Gastrocnemius medialis (tissue), 4 donors: ENCODE data around the gene BLMH. TPM values are rescaled to one million over a fixed set of nuclear protein-coding genes. Genes with fewer than 3 reads are reported as not detected.

Experiments
- ATAC-seq, 2 donors: fragments of 150-250 bp; one replicate each; pipeline ENCODE4 v1.9.1; 2016
- DNase-seq, 2 donors: peaks; one replicate each; pipeline ENCODE4 v3.0.0-alpha.2; 2019
- H3K27ac ChIP-seq, 4 donors: fragments of 200-600 bp; sonication (generic); 1 replicate in 1 of 4; 2 replicates in 3 of 4; pipeline ENCODE4 v1.5.1; 2016 to 2018; ENCODE audit warnings: mild to moderate bottlenecking in 2 of 4, moderate library complexity in 1 of 4
- H3K27me3 ChIP-seq, 3 donors: fragments of 200-600 bp; sonication (generic) in 2 of 3; 1 replicate in 1 of 3; 2 replicates in 2 of 3; pipeline versions ENCODE4 v1.5.1 to v1.6.0; 2016 to 2019; ENCODE audit warnings: mild to moderate bottlenecking in 1 of 3, moderate library complexity in 1 of 3
- H3K36me3 ChIP-seq, 2 donors: fragments of 200-600 bp; sonication (generic) in 1 of 2; one replicate each; pipeline ENCODE4 v1.5.1; 2017 to 2018
- H3K4me1 ChIP-seq, 2 donors: fragments of 200-600 bp; sonication (generic) in 1 of 2; one replicate each; pipeline ENCODE4 v1.5.1; 2016 to 2017; ENCODE audit warnings: mild to moderate bottlenecking in 2 of 2
- H3K4me3 ChIP-seq, 4 donors: fragments of 200-600 bp; sonication (generic) in 3 of 4; 1 replicate in 1 of 4; 2 replicates in 3 of 4; pipeline ENCODE4 v1.5.1; 2016 to 2019; ENCODE audit warnings: mild to moderate bottlenecking in 2 of 4
- H3K9me3 ChIP-seq, 3 donors: fragments of 200-600 bp; sonication (generic) in 2 of 3; 1 replicate in 1 of 3; 2 replicates in 2 of 3; pipeline ENCODE4 v1.5.1; 2016 to 2019
- POLR2A ChIP-seq, 2 donors: fragments of 450-650 bp; IDR thresholded peaks; one replicate each; pipeline ENCODE4 v1.6.1; 2017; ENCODE audit warnings: antibody characterized with exemption in 2 of 2, mild to moderate bottlenecking in 2 of 2, moderate library complexity in 2 of 2
- in situ Hi-C, 4 donors: fragments of 200-750 bp; cut with MboI; loops; one replicate each; pipeline versions ENCODE4 v1.15.0 to v1.8.0; 2017; ENCODE audit warnings: low sequenced_read_pairs in 4 of 4
- intact Hi-C: fragments of 100-400 bp; cut with DNase I; formaldehyde crosslinking; loops from one replicate; pipeline ENCODE4 v1.15.1; 2023; ENCODE audit warnings: low total_unique reads
- total RNA-seq, 4 donors: library from RNA; depleted of rRNA; stranded (reverse); fragments of >200 nt; gene quantifications; one replicate each; pipeline versions ENCODE4 v1.1.0 to v1.2.3, GENCODE V29; 2016
- TF ChIP-seq, protein P1 (sequence below), 5 experiments: fragments of 450-650 bp in 3 of 5; fragments of 200-600 bp in 2 of 5; sonication (generic) in 2 of 5; IDR thresholded peaks in 4 of 5; conservative IDR thresholded peaks in 1 of 5; 1 replicate in 4 of 5; 2 replicates in 1 of 5; pipeline ENCODE4 v1.5.1; 2016 to 2019; ENCODE audit warnings: antibody characterized with exemption in 5 of 5, mild to moderate bottlenecking in 3 of 5, moderate library complexity in 3 of 5

The BLMH gene
- total RNA-seq, 4 donors from 2014 or later: 7.4 to 17.7 (median 16.7) TPM

DNA sequence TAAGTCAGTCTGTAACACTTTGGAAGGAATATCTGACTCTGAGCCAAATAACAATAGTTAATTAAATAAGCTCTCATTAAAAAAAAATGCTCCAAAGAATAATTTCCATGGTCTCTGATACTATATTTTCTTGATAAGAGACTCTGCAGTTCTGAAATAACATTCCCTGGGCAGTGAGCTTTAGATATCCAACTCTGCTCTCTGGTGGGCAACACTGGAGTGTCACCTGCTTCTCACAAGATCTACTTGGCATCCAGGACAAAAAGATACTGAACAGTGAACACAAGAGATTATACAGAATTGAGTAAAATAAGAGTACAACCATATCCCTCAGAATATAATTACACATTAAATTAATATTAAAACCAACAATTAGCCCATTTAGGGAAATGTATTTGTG lies 13.7 kb downstream of the BLMH start:
- peaks cover 0 to 48% of the 10 kb centered on the region in 2 donors for H3K36me3 ChIP-seq
- no peaks in the 10 kb centered on the region for H3K4me1 ChIP-seq
- no peaks in the 10 kb centered on the region for H3K27me3 ChIP-seq
- TF ChIP-seq, protein P1, sequence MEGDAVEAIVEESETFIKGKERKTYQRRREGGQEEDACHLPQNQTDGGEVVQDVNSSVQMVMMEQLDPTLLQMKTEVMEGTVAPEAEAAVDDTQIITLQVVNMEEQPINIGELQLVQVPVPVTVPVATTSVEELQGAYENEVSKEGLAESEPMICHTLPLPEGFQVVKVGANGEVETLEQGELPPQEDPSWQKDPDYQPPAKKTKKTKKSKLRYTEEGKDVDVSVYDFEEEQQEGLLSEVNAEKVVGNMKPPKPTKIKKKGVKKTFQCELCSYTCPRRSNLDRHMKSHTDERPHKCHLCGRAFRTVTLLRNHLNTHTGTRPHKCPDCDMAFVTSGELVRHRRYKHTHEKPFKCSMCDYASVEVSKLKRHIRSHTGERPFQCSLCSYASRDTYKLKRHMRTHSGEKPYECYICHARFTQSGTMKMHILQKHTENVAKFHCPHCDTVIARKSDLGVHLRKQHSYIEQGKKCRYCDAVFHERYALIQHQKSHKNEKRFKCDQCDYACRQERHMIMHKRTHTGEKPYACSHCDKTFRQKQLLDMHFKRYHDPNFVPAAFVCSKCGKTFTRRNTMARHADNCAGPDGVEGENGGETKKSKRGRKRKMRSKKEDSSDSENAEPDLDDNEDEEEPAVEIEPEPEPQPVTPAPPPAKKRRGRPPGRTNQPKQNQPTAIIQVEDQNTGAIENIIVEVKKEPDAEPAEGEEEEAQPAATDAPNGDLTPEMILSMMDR (IDR thresholded peaks at IDR 0.05 in 4 of 5, conservative IDR thresholded peaks at IDR 0.05 in 1 of 5): peak in 3 of 5 experiments; percentile 26 to 50 (median 42)
- no peak for TF ChIP-seq POLR2A (IDR thresholded peaks at IDR 0.05)
- no peak for DNase-seq
- in situ Hi-C loops (loop anchor here (5.0 to 25.0 kb wide), 4 partner anchors 151 to 173 kb away; partner anchors contain the start of gene NSRP1 (in 1 of the 4)), intact Hi-C loops (loop anchor here (1.0 to 2.0 kb wide), 2 partner anchors 153 to 174 kb away; no protein-coding TSS in a partner anchor)
- peak in 1 of 2 donors; percentile 51 for ATAC-seq
- no peak overlapping the region for H3K4me3 ChIP-seq
- no peaks in the 10 kb centered on the region for H3K9me3 ChIP-seq
- no peak overlapping the region for H3K27ac ChIP-seq

DNA sequence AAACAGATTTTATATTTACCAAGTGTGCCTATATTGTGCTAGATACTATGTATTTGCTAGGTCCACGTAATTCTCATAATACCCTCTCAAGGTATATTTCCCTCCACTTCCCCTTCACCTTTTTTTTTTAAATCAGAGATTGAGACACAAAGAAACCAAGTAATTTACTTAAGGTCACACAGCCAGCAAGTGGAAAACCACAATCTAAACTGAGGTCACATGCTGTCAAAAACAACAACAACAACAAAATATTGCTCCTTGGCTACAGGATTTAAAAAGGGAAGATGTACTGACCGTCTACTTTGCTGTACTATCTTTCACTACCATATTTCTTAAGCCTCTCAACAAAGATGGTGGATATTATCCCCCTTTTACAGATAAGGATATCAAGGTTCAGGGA lies 15.8 kb downstream of the BLMH start:
- H3K27ac ChIP-seq: no peak overlapping the region
- H3K36me3 ChIP-seq: peaks cover 0 to 54% of the 10 kb centered on the region in 2 donors
- intact Hi-C loops: no loop called here
- no peaks in the 10 kb centered on the region for H3K9me3 ChIP-seq
- no peak overlapping the region for H3K4me3 ChIP-seq
- no peaks in the 10 kb centered on the region for H3K27me3 ChIP-seq
- in situ Hi-C loops: loop anchor here (5.0 to 25.0 kb wide), 4 partner anchors 149 to 171 kb away; partner anchors contain the start of gene NSRP1 (in 1 of the 4)
- no peak for TF ChIP-seq POLR2A (IDR thresholded peaks at IDR 0.05)
- TF ChIP-seq, protein P1 (IDR thresholded peaks at IDR 0.05 in 4 of 5, conservative IDR thresholded peaks at IDR 0.05 in 1 of 5): no peak
- ATAC-seq (no peak), DNase-seq (no peak)
- H3K4me1 ChIP-seq: no peaks in the 10 kb centered on the region

DNA sequence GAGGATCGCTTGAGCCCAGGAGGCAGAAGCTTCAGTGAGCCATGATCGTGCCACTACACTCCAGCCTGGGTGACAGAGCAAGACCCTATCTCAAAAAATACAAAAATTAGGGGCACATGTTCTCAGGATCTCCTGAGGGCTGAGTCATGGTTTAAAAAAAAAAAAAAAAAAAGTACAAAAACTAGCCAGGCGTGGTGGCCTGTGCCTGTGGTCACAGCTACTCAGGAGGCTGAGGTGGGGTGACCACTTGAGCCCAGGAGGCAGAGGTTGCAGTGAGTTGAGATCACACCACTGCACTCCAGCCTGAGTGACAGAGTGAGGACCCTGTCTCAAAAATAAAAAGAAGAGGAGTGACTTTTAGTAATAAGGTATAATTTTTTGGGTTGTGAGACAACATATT lies 16.9 kb downstream of the BLMH start:
- no peaks in the 10 kb centered on the region for H3K4me1 ChIP-seq
- ATAC-seq: no peak
- TF ChIP-seq, protein P1 (IDR thresholded peaks at IDR 0.05 in 4 of 5, conservative IDR thresholded peaks at IDR 0.05 in 1 of 5): no peak
- TF ChIP-seq POLR2A (IDR thresholded peaks at IDR 0.05): no peak

DNA sequence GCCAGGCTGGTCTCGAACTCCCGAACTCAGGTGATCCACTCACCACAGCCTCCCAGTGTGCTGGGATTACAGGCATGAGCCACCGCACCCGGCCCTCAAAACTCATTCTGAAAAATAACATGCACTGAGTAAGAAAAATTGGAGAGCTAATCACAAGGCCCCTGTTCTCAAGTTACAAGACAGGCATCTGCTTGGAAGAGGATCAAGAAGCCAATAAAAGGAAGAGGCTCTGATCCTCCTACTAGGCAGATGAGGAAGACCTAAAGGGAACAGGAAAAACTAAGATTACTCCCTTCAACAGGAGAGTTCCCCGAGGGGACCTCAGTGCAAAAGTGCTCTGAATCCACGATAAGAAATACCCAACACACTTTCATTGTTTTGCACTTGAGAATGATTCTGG lies 18.4 kb downstream of the BLMH start:
- in situ Hi-C loops (loop anchor here in 2 of 4 donors (10.0 kb wide), 2 partner anchors 149 to 169 kb away; no protein-coding TSS in a partner anchor), intact Hi-C loops (no loop called here)
- no peak for ATAC-seq
- no peak for DNase-seq
- Histone ChIP-seq H3K27ac (no peak overlapping the region), H3K36me3 (peaks cover 0 to 46% of the 10 kb centered on the region in 2 donors), H3K4me1 (peaks cover 0 to 1% of the 10 kb centered on the region in 2 donors), H3K27me3 (no peaks in the 10 kb centered on the region), H3K4me3 (no peak overlapping the region), H3K9me3 (no peaks in the 10 kb centered on the region)
- TF ChIP-seq, protein P1 (IDR thresholded peaks at IDR 0.05 in 4 of 5, conservative IDR thresholded peaks at IDR 0.05 in 1 of 5): no peak

More for the DNA sequence above, 16.9 kb downstream of the BLMH start:
- no peak for DNase-seq
- in situ Hi-C loops (loop anchor here (5.0 to 25.0 kb wide), 4 partner anchors 148 to 170 kb away; partner anchors contain the start of gene NSRP1 (in 1 of the 4)), intact Hi-C loops (no loop called here)
- H3K27ac ChIP-seq: no peak overlapping the region
- no peaks in the 10 kb centered on the region for H3K27me3 ChIP-seq
- H3K9me3 ChIP-seq: no peaks in the 10 kb centered on the region
- no peak overlapping the region for H3K4me3 ChIP-seq
- H3K36me3 ChIP-seq: peaks cover 0 to 53% of the 10 kb centered on the region in 2 donors
